Measurements from ENCODE around the gene ILKAP. TPM values are rescaled to one million over a fixed set of nuclear protein-coding genes. Genes with fewer than 3 reads are reported as not detected.

ILKAP gene
- polyA plus RNA-seq, 2 of the 4 experiments (the other 2 are of a cell fraction) = 36.3 to 41.4 TPM

DNA sequence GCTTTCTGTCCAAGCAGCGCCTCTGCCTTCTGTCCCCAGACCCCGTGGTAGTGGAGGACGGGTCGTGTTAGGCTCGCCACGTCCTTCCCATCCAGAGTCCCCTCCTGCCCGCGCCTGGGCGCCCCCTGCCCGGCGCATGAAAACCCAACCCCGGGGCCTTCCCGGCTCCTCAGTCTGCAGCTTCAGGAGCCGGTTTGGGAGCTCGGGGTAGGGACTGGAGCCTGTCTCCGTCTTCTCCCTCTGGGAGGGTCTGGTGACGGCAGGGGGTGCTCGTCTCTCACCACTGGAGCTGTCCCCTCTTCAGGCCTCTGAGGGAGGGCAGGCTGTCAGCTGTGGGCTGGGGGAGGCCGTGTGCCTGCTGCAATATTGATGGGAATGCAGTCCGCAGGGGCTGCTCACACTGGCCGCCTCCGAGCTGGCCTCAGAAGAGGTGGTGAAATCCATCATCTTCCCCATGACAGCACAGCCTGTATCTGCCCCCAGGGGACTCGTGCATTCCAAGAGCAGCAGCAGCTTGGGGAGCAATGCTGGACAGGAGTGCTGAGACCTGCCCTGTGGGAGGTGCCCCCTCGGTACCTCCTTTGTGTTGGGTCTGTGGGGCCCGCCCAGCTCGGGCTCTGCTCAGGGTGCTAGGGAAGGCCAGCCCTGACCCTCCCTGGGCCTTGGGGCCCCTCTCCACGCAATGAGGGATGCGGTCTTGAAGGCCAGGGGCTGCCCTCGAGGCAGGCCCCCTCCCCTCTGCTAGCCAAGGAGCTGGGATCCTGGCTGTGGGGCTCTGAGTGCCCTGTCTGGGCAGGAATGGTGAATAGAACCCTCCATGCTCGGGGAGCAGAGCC, 82.8 kb downstream of the ILKAP start:
- peak; percentile 37 to 70; a peak in 4 of 6 replicates for ATAC-seq
- Histone ChIP-seq H3K9me3 (no peaks in the 10 kb centered on the region), H3K4me3 (no peak overlapping the region), H3K4me1 (no peaks in the 10 kb centered on the region), H3K4me2 (no peak overlapping the region), H3K27ac (no peak overlapping the region)
- 30% methylated on average over 17 of the region's 30 CpGs for WGBS (ENCODE audit: missing lambda C conversion rate)
- ChIA-PET POLR2A (no interaction called here), CTCF (interaction anchor here (1.1 kb wide), 1 partner anchor 13 kb away, joined by 3 read pairs; no protein-coding TSS in a partner anchor)
- no peak for TF ChIP-seq HOXB13 (CRISPR knock-in tag; IDR thresholded peaks at IDR 0.05; ENCODE audit: low read depth)
- no peak for TF ChIP-seq MYC (IDR thresholded peaks at IDR 0.05; ENCODE audit: borderline replicate concordance, low read length)
- no peak for DNase-seq (ENCODE audit: low read depth in 1 of 2, low spot score in 1 of 2)
- FAIRE-seq = no peak

Other genes with a start within 250 kb of the ILKAP start
- 65.5 and 81.1 TPM in 2 replicates for gene UBE2F, start 236.7 kb downstream of the ILKAP start, polyA plus RNA-seq (2011; rRNA removed)
- gene UBE2F, start 236.7 kb downstream of the ILKAP start, polyA plus RNA-seq (2017; fragmentation: RNase III; extraction: RNeasy Plus Mini Kit Qiagen cat#74134 plus additional on column Dnase treatment) = 49.1 to 51.3 TPM (median 49.7 TPM) in 3 replicates
- gene SCLY, start 142.7 kb downstream of the ILKAP start, polyA plus RNA-seq (2011; rRNA removed) = 19.0 and 19.3 TPM in 2 replicates
- gene SCLY, start 142.7 kb downstream of the ILKAP start, polyA plus RNA-seq (2017; fragmentation: RNase III; extraction: RNeasy Plus Mini Kit Qiagen cat#74134 plus additional on column Dnase treatment) = 25.5 to 28.3 TPM (median 28.1 TPM) in 3 replicates
- gene ESPNL, start 103.4 kb downstream of the ILKAP start, polyA plus RNA-seq (2011; rRNA removed) = 0.04 and 0.07 TPM in 2 replicates
- gene ESPNL, start 103.4 kb downstream of the ILKAP start, polyA plus RNA-seq (2017; fragmentation: RNase III; extraction: RNeasy Plus Mini Kit Qiagen cat#74134 plus additional on column Dnase treatment) = 0.15 to 0.22 TPM (median 0.17 TPM) in 3 replicates
- gene KLHL30, start 65.0 kb downstream of the ILKAP start, polyA plus RNA-seq (2011; rRNA removed) = 0.04 TPM in 1 of 2 replicates, not detected in the other
- gene KLHL30, start 65.0 kb downstream of the ILKAP start, polyA plus RNA-seq (2017; fragmentation: RNase III; extraction: RNeasy Plus Mini Kit Qiagen cat#74134 plus additional on column Dnase treatment) = 0.03 to 0.04 TPM (median 0.03 TPM) in 3 replicates
- gene ERFE, start 44.7 kb downstream of the ILKAP start, polyA plus RNA-seq (2011; rRNA removed) = 2.6 and 3.7 TPM in 2 replicates
- gene ERFE, start 44.7 kb downstream of the ILKAP start, polyA plus RNA-seq (2017; fragmentation: RNase III; extraction: RNeasy Plus Mini Kit Qiagen cat#74134 plus additional on column Dnase treatment) = 2.0 to 3.6 TPM (median 2.6 TPM) in 3 replicates
- 5.2 and 5.4 TPM in 2 replicates for gene HES6, start 36.3 kb upstream of the ILKAP start, polyA plus RNA-seq (2011; rRNA removed)
- gene HES6, start 36.3 kb upstream of the ILKAP start, polyA plus RNA-seq (2017; fragmentation: RNase III; extraction: RNeasy Plus Mini Kit Qiagen cat#74134 plus additional on column Dnase treatment) = 6.1 to 7.5 TPM (median 7.3 TPM) in 3 replicates
- gene PER2, start 84.9 kb upstream of the ILKAP start, polyA plus RNA-seq (2011; rRNA removed) = 8.5 and 14.4 TPM in 2 replicates
- gene PER2, start 84.9 kb upstream of the ILKAP start, polyA plus RNA-seq (2017; fragmentation: RNase III; extraction: RNeasy Plus Mini Kit Qiagen cat#74134 plus additional on column Dnase treatment) = 3.4 to 4.2 TPM (median 3.6 TPM) in 3 replicates
- 10.6 and 10.9 TPM in 2 replicates for gene TRAF3IP1, start 116.8 kb upstream of the ILKAP start, polyA plus RNA-seq (2011; rRNA removed)
- gene TRAF3IP1, start 116.8 kb upstream of the ILKAP start, polyA plus RNA-seq (2017; fragmentation: RNase III; extraction: RNeasy Plus Mini Kit Qiagen cat#74134 plus additional on column Dnase treatment) = 19.1 to 20.2 TPM (median 19.2 TPM) in 3 replicates
- 40.1 and 42.7 TPM in 2 replicates for gene ASB1, start 223.2 kb upstream of the ILKAP start, polyA plus RNA-seq (2011; rRNA removed)
- gene ASB1, start 223.2 kb upstream of the ILKAP start, polyA plus RNA-seq (2017; fragmentation: RNase III; extraction: RNeasy Plus Mini Kit Qiagen cat#74134 plus additional on column Dnase treatment) = 24.6 to 26.8 TPM (median 26.0 TPM) in 3 replicates